ENCODE results near the gene CCDC171. TPM values are rescaled to one million over a fixed set of nuclear protein-coding genes. Genes with fewer than 3 reads are reported as not detected.

CCDC171 gene
- total and polyA plus RNA-seq, 4 experiments from 2014 or later = 0.11 to 1.9 (median 1.0) TPM

DNA sequence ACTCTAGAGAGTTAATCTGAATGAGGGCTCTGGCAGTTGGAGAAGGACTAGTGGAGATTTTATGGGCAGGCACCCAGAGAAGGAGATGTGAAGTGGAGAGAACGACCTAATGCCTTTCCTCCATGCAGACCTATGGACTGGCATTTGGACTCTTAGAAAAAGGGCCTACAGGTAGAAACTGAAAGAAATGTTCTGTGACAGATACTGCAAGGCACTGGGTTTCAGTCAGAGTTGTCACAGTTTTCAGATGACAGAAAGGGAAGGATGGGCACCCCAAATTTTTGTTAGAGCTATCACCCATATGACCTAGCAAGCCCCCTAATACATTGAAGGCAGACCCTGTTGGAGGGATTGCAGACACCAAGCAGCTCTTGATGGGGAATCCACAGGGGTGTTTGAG is 406.8 kb downstream of the CCDC171 start:
- intact Hi-C loops (cut with micrococcal nuclease) = no loop called here
- Mint-ChIP-seq H3K36me3 (no peaks in the 10 kb centered on the region), H3K4me1 (peaks cover 0 to 4% (median 0%) of the 10 kb centered on the region in 4 donors), H3K27me3 (no peaks in the 10 kb centered on the region), H3K9me3 (peaks cover 0 to 7% (median 2%) of the 10 kb centered on the region in 8 donors), H3K27ac (no peak overlapping the region), H3K4me3 (no peak overlapping the region)
- Histone ChIP-seq H3K4me1 (ENCODE audit: insufficient read depth, low read length) (no peaks in the 10 kb centered on the region), H3K9me3 (ENCODE audit: control insufficient read depth in 1 of 2, low read length in 2 of 2) (no peaks in the 10 kb centered on the region), H3K27me3 (ENCODE audit: insufficient read depth, low read length) (no peaks in the 10 kb centered on the region), H3K27ac (ENCODE audit: low read depth, low read length) (no peak overlapping the region), H3K4me3 (ENCODE audit: low read length in 2 of 2) (no peak overlapping the region), H3K36me3 (ENCODE audit: insufficient read depth, low read length) (no peaks in the 10 kb centered on the region)
- CTCF ChIA-PET (ENCODE audit: partially characterized antibody) = no interaction called here
- no peak for DNase-seq
- POLR2A ChIA-PET (ENCODE audit: partially characterized antibody) = no interaction called here

DNA sequence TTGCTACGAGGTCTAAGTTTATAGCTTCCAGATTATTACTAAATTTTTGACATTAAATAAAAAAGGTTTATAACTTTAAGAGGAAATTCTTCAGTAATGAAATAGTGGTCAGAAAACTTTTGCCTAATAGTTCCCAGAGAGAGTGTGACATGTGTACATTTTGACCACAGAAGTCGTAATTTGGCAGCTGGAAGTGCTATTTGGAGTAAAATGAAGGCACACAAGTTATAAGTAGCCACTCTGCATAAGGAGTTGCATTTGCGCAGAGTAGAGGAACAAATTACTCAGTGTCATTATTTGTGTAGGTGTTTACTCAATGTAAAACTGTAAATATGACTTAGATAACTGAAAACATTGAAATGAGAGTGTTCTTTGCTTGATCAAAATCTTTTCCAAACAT is 408.4 kb downstream of the CCDC171 start:
- POLR2A ChIA-PET (ENCODE audit: partially characterized antibody) = no interaction called here

DNA sequence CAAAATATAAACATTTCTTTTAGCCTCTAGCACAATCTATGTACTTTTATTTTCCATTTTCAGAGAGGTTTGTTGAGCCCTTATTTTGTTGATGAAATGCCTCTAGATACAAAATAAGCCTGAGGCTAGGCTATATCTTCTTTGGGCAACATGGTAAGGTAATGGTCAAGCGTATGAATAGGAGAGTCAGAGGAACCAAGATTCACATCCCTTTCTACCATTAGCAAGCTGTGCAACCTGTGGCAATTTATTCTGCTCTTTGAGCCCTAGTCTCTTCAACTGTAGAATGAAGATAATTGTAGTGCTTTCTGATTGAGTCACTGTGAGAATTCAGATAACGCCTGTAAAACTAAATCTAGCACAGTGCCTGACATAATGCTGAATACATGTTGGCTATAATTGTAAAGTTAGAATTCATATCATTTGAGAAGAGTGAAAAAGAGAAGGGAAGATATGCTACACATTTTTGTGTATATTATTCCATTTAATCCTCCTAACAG is 412.5 kb downstream of the CCDC171 start:
- Histone ChIP-seq H3K4me1 (ENCODE audit: insufficient read depth, low read length) (no peaks in the 10 kb centered on the region), H3K9me3 (ENCODE audit: control insufficient read depth in 1 of 2, low read length in 2 of 2) (no peaks in the 10 kb centered on the region), H3K27me3 (ENCODE audit: insufficient read depth, low read length) (no peaks in the 10 kb centered on the region), H3K4me3 (ENCODE audit: low read length in 2 of 2) (no peak overlapping the region), H3K27ac (ENCODE audit: low read depth, low read length) (no peak overlapping the region), H3K36me3 (ENCODE audit: insufficient read depth, low read length) (no peaks in the 10 kb centered on the region)
- H3K4me1 Mint-ChIP-seq = no peaks in the 10 kb centered on the region
- POLR2A ChIA-PET (ENCODE audit: partially characterized antibody) = no interaction called here
- no peaks in the 10 kb centered on the region for H3K36me3 Mint-ChIP-seq
- H3K4me3 Mint-ChIP-seq = no peak overlapping the region
- H3K27ac Mint-ChIP-seq = no peak overlapping the region
- H3K27me3 Mint-ChIP-seq = no peaks in the 10 kb centered on the region
- DNase-seq = no peak
- CTCF ChIA-PET (ENCODE audit: partially characterized antibody) = no interaction called here
- peaks cover 0 to 1% (median 0%) of the 10 kb centered on the region in 8 donors for H3K9me3 Mint-ChIP-seq
- intact Hi-C loops (cut with micrococcal nuclease) = no loop called here

More for the DNA sequence above, 408.4 kb downstream of the CCDC171 start:
- peaks cover 0 to 4% (median 0%) of the 10 kb centered on the region in 4 donors for H3K4me1 Mint-ChIP-seq
- no peak overlapping the region for H3K4me3 Mint-ChIP-seq
- DNase-seq = no peak
- no peak overlapping the region for H3K27ac ChIP-seq (ENCODE audit: low read depth, low read length)
- H3K36me3 ChIP-seq (ENCODE audit: insufficient read depth, low read length) = no peaks in the 10 kb centered on the region
- H3K9me3 Mint-ChIP-seq = no peaks in the 10 kb centered on the region
- CTCF ChIA-PET (ENCODE audit: partially characterized antibody) = no interaction called here
- H3K9me3 ChIP-seq (ENCODE audit: control insufficient read depth in 1 of 2, low read length in 2 of 2) = no peaks in the 10 kb centered on the region
- H3K27ac Mint-ChIP-seq = no peak overlapping the region
- no peak overlapping the region for H3K4me3 ChIP-seq (ENCODE audit: low read length in 2 of 2)
- H3K36me3 Mint-ChIP-seq = no peaks in the 10 kb centered on the region
- no peaks in the 10 kb centered on the region for H3K27me3 Mint-ChIP-seq
- H3K27me3 ChIP-seq (ENCODE audit: insufficient read depth, low read length) = no peaks in the 10 kb centered on the region
- intact Hi-C loops (cut with micrococcal nuclease) = no loop called here
- H3K4me1 ChIP-seq (ENCODE audit: insufficient read depth, low read length) = no peaks in the 10 kb centered on the region

DNA sequence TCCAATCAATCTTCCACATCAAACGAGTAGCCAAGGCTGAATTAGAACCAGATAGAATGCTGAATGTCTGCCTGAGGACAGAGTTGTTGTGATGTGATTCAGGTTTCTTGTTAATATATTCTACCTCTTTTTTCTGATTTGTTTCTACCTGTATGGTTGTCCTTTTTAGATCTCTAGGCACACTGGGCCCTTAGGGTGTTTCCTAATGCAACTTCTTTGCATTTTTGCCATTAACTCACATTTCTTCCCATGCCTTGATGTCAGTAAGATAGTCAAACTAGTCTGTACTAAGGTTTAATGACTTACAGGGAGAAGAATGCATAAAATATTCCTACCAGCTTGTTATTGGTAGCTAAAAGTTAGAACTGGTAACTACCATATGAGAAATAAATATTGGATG is 413.6 kb downstream of the CCDC171 start:
- no peak for DNase-seq
- Histone ChIP-seq H3K4me3 (ENCODE audit: low read length in 2 of 2) (no peak overlapping the region), H3K27ac (ENCODE audit: low read depth, low read length) (no peak overlapping the region), H3K36me3 (ENCODE audit: insufficient read depth, low read length) (no peaks in the 10 kb centered on the region), H3K27me3 (ENCODE audit: insufficient read depth, low read length) (no peaks in the 10 kb centered on the region), H3K9me3 (ENCODE audit: control insufficient read depth in 1 of 2, low read length in 2 of 2) (no peaks in the 10 kb centered on the region), H3K4me1 (ENCODE audit: insufficient read depth, low read length) (no peaks in the 10 kb centered on the region)
- CTCF ChIA-PET (ENCODE audit: partially characterized antibody) = no interaction called here
- intact Hi-C loops (cut with micrococcal nuclease) = no loop called here
- no peak overlapping the region for H3K4me3 Mint-ChIP-seq
- H3K27me3 Mint-ChIP-seq = no peaks in the 10 kb centered on the region
- no peak overlapping the region for H3K27ac Mint-ChIP-seq
- no peaks in the 10 kb centered on the region for H3K4me1 Mint-ChIP-seq
- POLR2A ChIA-PET (ENCODE audit: partially characterized antibody) = no interaction called here
- peaks cover 0 to 1% (median 0%) of the 10 kb centered on the region in 8 donors for H3K9me3 Mint-ChIP-seq
- no peaks in the 10 kb centered on the region for H3K36me3 Mint-ChIP-seq

DNA sequence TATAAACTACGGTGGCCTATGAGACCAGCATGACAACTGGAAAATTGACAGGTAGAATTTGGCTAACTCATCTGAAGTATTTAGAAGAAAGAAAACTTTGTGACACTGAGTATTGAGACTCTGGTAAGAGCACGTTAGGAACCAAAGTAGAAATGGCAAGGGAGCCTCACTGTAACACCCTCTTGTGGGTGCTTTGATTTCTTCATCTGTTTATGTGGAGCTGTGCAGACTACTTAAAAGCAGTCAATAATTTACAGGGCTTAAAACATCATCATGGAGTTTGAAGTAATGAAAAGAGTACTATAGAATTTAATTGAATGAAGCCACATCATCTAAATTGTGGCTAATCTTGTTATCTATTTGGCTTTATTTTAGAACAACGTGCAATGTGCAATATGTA is 414.2 kb downstream of the CCDC171 start:
- Mint-ChIP-seq H3K9me3 (peaks cover 0 to 1% (median 0%) of the 10 kb centered on the region in 8 donors), H3K4me3 (no peak overlapping the region), H3K4me1 (no peaks in the 10 kb centered on the region), H3K27me3 (no peaks in the 10 kb centered on the region), H3K36me3 (no peaks in the 10 kb centered on the region), H3K27ac (no peak overlapping the region)
- intact Hi-C loops (cut with micrococcal nuclease) = no loop called here
- no peaks in the 10 kb centered on the region for H3K27me3 ChIP-seq (ENCODE audit: insufficient read depth, low read length)
- no peaks in the 10 kb centered on the region for H3K36me3 ChIP-seq (ENCODE audit: insufficient read depth, low read length)
- no peak overlapping the region for H3K27ac ChIP-seq (ENCODE audit: low read depth, low read length)
- no peaks in the 10 kb centered on the region for H3K9me3 ChIP-seq (ENCODE audit: control insufficient read depth in 1 of 2, low read length in 2 of 2)
- DNase-seq = no peak
- H3K4me3 ChIP-seq (ENCODE audit: low read length in 2 of 2) = no peak overlapping the region
- no peaks in the 10 kb centered on the region for H3K4me1 ChIP-seq (ENCODE audit: insufficient read depth, low read length)
- ChIA-PET CTCF (ENCODE audit: partially characterized antibody) (no interaction called here), POLR2A (ENCODE audit: partially characterized antibody) (no interaction called here)

DNA sequence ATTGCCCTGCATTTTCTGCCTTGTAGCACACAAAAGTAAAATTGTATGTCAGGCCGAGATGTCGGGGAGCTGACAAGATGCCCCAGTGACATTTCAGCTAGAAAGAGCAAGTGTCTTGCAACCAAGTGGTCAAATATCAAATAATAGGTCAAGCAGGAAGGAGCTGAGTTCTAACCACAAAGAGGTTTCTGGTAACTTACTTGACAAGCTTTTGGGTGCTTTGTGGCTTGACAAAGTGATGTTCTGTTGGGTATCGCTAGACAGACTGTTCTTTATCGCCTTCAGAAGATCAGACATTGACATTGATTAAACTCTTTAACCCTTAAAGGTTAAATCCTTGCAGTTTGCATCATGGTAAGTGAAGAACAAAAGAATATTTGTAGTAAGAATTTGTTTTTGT is 419.9 kb downstream of the CCDC171 start:
- Mint-ChIP-seq H3K4me3 (no peak overlapping the region), H3K27ac (no peak overlapping the region), H3K27me3 (no peaks in the 10 kb centered on the region), H3K9me3 (peaks cover 0 to 4% (median under 1%) of the 10 kb centered on the region in 8 donors), H3K36me3 (no peaks in the 10 kb centered on the region), H3K4me1 (no peaks in the 10 kb centered on the region)
- Histone ChIP-seq H3K9me3 (ENCODE audit: control insufficient read depth in 1 of 2, low read length in 2 of 2) (no peaks in the 10 kb centered on the region), H3K4me3 (ENCODE audit: low read length in 2 of 2) (no peak overlapping the region), H3K36me3 (ENCODE audit: insufficient read depth, low read length) (no peaks in the 10 kb centered on the region), H3K27me3 (ENCODE audit: insufficient read depth, low read length) (no peaks in the 10 kb centered on the region), H3K27ac (ENCODE audit: low read depth, low read length) (no peak overlapping the region), H3K4me1 (ENCODE audit: insufficient read depth, low read length) (no peaks in the 10 kb centered on the region)
- no peak for DNase-seq
- intact Hi-C loops (cut with micrococcal nuclease) = no loop called here
- ChIA-PET POLR2A (ENCODE audit: partially characterized antibody) (no interaction called here), CTCF (ENCODE audit: partially characterized antibody) (no interaction called here)

DNA sequence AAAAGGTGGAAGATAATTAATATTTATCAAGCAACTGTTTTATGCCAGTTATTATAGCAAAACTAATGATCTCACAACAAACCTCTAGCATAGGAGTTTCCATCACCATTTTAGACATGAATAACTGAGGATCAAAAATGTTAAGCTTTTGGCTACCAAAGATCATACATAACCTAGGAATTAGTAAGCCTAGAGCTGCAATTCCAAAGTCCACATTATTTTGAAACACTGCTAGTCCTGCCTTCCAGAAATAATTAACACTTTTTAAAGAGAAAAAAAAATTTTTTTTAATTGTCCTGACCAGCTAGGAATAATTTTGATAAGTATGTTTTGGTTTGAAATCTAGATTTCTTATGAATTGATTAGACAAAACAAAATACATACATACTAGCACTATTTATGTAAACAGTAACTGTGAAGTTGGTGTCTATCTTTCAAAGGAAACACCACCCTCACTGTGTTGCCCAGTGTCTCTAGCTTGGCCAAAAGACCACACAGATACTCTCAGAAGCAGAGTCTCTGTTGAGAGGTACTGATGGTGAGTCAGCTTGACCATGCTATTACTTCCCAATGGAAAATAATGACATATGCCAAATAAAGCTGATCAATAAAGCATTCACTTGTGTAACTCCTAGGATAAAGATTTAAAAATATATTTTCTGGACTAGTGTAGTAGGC is 422.4 kb downstream of the CCDC171 start:
- Histone ChIP-seq H3K27me3 (ENCODE audit: insufficient read depth, low read length) (no peaks in the 10 kb centered on the region), H3K36me3 (ENCODE audit: insufficient read depth, low read length) (no peaks in the 10 kb centered on the region), H3K4me3 (ENCODE audit: low read length in 2 of 2) (no peak overlapping the region), H3K27ac (ENCODE audit: low read depth, low read length) (no peak overlapping the region), H3K9me3 (ENCODE audit: control insufficient read depth in 1 of 2, low read length in 2 of 2) (no peaks in the 10 kb centered on the region), H3K4me1 (ENCODE audit: insufficient read depth, low read length) (no peaks in the 10 kb centered on the region)
- no peak overlapping the region for H3K27ac Mint-ChIP-seq
- peaks cover 0 to 4% (median 3%) of the 10 kb centered on the region in 8 donors for H3K9me3 Mint-ChIP-seq
- H3K4me1 Mint-ChIP-seq = no peaks in the 10 kb centered on the region
- H3K4me3 Mint-ChIP-seq = no peak overlapping the region
- H3K27me3 Mint-ChIP-seq = no peaks in the 10 kb centered on the region
- H3K36me3 Mint-ChIP-seq = no peaks in the 10 kb centered on the region
- POLR2A ChIA-PET (ENCODE audit: partially characterized antibody) = no interaction called here
- DNase-seq = no peak
- intact Hi-C loops (cut with micrococcal nuclease) = no loop called here
- CTCF ChIA-PET (ENCODE audit: partially characterized antibody) = no interaction called here
